Renal cortical epithelial cell (primary cell): ENCODE data around the gene MN1. TPM values are rescaled to one million over a fixed set of nuclear protein-coding genes. Genes with fewer than 3 reads are reported as not detected.

Experiments used
- DNase-seq: peaks from one replicate; pipeline ENCODE4 v3.0.0-alpha.2; 2011; ENCODE audit warnings: low read depth
- total RNA-seq: library from RNA; depleted of rRNA; stranded (reverse); fragments of >200 nt; gene quantifications from 2 replicates; pipeline ENCODE4 v1.2.3, GENCODE V29; 2014

MN1 gene
- total RNA-seq, 1 donor from 2014 or later = 0.85 TPM

GRCh38 chr22:27785831-27786230, 15.7 kb downstream of the MN1 start:
- no peak for DNase-seq

GRCh38 chr22:27784120-27784475, 17.5 kb downstream of the MN1 start:
- DNase-seq = no peak

DNA sequence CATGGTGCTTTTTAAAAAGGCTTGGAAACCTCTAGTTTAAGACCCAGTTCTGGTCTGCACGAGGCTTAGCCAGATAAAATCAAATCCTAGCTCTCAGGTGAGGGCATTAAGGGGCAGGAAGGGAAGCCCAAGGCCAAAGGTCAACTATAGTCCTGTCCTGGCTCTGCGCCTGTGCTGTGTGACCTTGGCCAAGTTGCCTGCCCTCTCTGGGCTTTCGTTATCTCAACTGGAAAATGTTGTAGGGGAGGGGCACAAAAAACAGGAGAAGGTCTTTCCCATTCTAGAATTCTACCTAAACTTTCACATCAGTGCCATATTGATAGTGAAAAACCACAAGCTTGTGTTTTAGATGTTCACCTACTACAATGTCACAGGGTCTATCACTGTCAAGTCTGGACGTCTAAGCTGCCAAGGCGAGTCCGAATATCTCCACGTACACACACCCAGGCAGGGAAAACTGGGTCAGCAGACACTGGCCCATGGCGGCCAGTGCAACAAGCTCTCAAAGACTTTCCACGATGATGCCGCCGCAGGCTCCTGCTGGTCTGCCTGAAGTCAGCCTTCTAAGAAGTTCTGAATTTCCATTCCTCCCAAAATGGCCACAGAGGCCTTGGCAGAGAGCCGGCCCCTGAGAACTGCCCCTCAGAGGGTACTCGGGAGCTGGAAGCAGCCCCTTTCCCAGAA, 18.0 kb downstream of the MN1 start:
- no peak for DNase-seq

GRCh38 chr22:27782088-27782487, 19.5 kb downstream of the MN1 start:
- no peak for DNase-seq

DNA sequence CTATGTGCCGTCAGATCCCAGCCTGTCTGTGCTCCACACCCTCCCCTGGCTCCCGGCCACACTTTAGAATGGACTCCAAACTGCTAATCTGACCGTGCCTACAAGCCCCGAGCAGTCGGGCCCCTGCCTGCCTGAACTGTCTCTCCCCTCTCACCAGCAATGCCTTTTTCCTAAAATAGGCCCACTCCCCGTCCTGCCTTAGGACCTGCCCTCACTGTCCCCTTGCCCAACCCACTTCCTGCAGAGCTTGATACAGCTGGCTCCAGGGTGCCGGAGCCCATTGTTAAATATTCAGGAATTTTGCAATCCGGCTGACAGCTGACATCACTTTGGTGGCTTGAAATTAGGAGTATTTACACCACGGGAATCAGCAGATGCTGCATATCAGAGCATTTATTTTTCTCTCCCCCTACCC, 21.4 kb downstream of the MN1 start:
- DNase-seq = no peak

GRCh38 chr22:27779643-27780042, 21.9 kb downstream of the MN1 start:
- DNase-seq = no peak

DNA sequence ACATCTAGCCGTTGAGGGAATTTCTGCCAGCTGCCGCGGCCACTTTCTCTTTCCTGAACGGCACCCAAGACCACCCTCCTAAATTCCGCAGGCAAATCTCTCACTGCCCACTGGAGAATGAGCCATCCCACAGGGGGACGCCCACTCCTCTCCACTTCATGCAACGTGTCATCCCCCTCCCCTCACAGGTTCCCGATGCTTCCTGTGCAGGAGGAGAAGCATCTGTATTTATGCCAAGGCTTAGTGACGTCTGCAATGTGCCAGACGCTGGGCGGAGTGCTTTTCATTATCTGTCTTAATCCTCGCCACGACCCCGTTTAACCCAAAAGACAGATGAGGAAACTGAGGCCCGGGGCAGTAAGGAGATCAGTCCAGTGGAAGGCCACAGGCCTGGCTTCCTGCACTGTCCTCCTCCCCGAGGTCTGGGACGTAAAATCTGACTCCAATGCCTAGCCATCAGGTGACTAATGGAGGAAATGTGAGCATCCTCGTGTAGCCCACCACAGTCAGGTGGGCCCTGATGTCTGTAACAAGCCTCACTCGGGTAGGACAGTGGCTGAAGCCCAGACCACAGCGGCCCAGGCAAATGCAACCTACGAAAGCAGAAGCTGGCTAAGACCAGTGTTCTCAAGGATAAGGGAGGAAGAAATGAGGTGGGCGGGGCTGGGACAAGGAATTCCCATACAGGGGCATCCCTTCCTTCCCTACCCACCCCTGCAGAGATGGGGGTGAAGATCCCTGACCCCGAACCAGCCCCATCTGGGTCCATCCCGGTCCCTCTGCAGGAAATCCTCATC, 23.1 kb downstream of the MN1 start:
- no peak for DNase-seq

DNA sequence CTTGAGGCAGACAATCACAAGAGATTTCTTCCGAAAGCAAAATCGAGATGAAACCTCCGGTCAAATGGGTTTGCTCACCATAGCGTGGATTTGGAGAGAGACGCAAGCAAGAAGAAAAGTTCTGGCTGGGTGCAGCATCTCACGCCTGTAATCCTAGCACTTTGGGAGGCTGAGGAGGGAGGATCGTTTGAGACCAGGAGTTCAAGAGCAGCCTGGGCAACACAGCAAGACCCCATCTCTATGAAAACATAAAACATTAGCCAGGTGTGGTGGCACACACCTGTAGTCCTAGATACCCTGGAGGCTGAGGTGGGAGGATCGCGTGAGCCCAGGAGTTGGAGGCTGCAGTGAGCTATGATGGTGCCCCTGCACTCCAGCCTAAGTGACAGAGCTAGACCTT, 24.4 kb downstream of the MN1 start:
- no peak for DNase-seq

GRCh38 chr22:27776650-27776958, 25.0 kb downstream of the MN1 start:
- DNase-seq = no peak

GRCh38 chr22:27775758-27776649, 25.6 kb downstream of the MN1 start:
- DNase-seq = no peak

- DNase-seq = no peak
Observed at GRCh38 chr22:27775087-27775698, 26.4 kb downstream of the MN1 start.

DNA sequence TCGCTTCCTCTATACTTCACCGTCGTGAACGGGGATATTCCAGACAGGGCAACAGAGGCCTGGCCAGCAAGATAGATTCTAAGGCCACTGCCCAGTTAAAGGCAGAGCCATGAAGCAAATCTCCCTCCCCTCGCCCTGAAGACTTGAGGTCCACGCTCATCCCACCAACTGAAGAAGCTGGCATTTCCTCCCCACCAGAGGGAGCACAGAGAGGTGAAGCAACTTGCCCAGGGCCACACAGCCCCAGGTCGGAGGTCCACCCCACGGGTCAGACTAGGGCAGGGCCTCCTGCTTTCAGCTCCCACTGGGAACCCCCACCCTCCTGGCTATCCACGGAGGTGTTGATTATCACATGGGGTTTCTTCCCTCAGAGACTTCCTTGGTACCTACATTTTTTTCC, 27.4 kb downstream of the MN1 start:
- DNase-seq = no peak

DNA sequence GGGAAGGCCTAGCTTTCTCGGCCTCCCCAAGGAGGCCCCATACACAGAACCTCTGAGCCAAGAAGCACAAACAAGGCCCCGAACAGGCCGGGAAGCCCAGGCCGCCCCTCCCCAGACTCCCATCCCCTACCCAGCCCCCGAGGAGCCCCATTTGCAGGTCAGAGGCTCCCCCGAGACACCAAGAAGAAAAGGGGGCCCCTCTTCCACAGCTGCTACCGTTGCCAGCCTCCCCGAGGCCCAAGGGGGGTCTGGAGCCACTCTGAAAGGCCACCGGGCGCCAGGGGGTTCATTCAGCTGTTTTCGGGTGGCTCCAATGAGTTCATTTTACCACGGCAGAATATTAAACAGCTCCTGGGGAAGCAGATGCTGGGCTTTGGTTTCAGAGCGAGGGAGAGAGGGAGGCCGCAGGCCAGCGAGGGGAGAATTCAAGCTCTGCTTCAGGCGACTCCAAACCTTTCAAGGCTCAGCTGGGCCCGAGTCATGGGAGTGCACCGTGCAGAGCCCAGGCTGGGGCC, 28.5 kb downstream of the MN1 start:
- no peak for DNase-seq

DNA sequence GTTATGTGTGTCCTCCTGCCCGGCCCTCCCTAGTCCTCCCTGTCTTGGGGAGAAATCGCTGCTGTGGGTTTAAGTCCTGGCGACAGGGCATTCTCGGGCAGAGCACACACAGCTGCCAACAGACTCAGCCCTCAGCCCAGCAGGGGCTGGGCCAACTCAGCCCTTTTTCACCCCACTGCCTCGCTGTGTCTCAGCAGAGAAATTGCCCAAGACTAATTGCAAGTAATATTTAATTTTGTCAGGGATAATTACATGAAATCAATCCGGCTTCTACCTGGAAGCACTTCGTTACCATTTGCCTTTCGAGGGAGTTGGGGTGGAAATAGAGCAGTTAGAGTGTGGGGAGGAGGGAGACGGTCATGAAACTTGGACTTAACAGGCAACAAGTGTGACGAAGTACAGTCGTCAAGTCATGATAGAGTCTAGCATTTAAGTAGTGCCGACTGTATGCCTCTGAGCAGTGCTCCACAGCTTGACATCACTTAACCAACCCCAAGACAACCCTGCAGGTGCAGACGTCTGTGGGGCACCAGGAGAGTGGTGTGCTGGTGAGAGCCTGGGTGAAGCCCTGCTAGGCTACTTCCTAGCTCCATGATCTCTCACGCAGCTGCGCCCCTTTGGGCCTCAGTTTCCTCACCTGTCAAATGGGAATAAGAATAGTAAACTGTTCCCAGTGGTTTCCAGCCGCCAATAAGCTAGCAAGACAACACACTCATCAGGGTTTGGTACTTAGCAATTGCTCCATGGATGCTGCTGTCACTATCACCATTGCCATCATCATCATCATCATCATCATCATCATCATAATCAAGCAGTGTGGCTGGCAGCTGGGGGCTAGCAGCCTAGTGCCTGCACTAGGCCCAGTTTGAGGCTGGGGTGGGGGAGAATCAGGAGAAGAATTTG, 29.2 kb downstream of the MN1 start:
- no peak for DNase-seq

DNA sequence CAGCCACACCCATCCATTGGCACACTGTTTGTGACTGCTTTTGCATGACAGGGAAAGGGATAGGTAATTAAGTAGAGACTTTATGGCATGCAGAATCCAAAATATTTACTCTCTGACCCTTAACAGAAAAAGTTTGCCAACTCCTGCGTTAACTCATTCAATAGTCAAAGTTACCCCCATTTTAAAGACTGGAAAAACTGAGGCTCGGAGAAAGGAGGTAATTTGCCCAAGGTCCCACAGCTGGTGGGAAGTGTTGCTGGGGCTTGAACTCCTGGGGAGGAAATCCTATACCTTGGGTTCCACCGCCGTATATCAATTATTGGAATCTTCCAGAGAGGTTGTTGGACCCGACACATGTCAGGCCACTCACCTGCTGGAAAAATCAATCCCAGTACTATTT, 29.9 kb downstream of the MN1 start:
- DNase-seq = no peak

- no peak for DNase-seq
Observed at GRCh38 chr22:27769012-27769411, 32.5 kb downstream of the MN1 start.

DNA sequence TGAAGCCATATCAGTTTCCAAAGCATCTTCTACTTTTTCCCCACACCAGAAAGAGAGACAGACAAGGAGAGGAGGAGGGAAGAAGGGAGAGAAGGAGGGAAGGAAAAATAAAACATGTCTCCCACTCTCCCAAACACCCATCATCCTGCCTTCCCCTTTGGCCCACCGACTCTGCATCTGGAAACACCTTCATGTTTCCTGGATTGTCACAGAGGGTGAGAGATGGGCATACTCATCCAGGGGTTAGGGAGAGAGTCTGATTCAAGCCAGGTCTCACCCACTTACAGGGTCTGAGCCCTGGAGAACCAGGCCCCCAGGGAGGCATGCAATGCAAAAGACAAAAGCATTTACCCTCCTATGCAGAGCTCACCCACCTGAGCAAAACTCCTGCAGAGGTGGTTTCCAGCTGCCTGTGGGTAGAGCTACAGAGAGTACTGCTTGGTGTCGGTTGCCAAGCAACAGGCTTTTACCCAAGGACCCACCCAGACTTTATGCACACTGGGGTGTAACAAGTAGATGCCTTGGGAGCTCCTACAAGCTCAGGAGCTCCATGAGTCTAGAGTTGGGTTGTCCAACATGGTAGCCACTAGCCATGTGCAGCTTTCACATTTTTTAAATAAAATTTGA, 33.4 kb downstream of the MN1 start:
- DNase-seq = no peak

GRCh38 chr22:27766679-27767078, 34.9 kb downstream of the MN1 start:
- DNase-seq = no peak

- no peak for DNase-seq
Observed at GRCh38 chr22:27765706-27766291, 35.8 kb downstream of the MN1 start.

GRCh38 chr22:27764722-27765236, 36.8 kb downstream of the MN1 start:
- no peak for DNase-seq
